IPS DF 19.7 (cell line): Measurements from ENCODE around the gene FCHO1.
"Not testable (repeated sequence)": the region's sequence is repeated elsewhere in the genome, so short reads cannot be mapped to it uniquely, and the experiment has no call there.

Experiments used
- DNase-seq: peaks from one replicate; pipeline ENCODE4 v3.0.0-alpha.2; 2013; ENCODE audit warnings: low read depth, low spot score

FCHO1 gene

GRCh38 chr19:17795495-17795856 lies 44.2 kb downstream of the FCHO1 start:
- no peak for DNase-seq

- no peak for DNase-seq
These were observed 44.9 kb downstream of the FCHO1 start for GRCh38 chr19:17796013-17796837.

- no peak for DNase-seq
These were observed 45.7 kb downstream of the FCHO1 start for GRCh38 chr19:17796838-17797423.

- no peak for DNase-seq
These were observed 46.3 kb downstream of the FCHO1 start for GRCh38 chr19:17797424-17798201.

- DNase-seq = not testable (repeated sequence)
These were observed 47.3 kb downstream of the FCHO1 start for GRCh38 chr19:17798599-17798998.

GRCh38 chr19:17802137-17802858 lies 51.0 kb downstream of the FCHO1 start:
- no peak for DNase-seq

- no peak for DNase-seq
These were observed 52.1 kb downstream of the FCHO1 start for GRCh38 chr19:17803264-17803896.

- no peak for DNase-seq
These were observed 54.1 kb downstream of the FCHO1 start for GRCh38 chr19:17805427-17805826.

- DNase-seq = no peak
These were observed 55.7 kb downstream of the FCHO1 start for GRCh38 chr19:17806945-17807344.

GRCh38 chr19:17807731-17808316 lies 56.5 kb downstream of the FCHO1 start:
- DNase-seq = no peak

GRCh38 chr19:17811103-17811502 lies 59.8 kb downstream of the FCHO1 start:
- DNase-seq = no peak

- DNase-seq = no peak
These were observed 60.4 kb downstream of the FCHO1 start for GRCh38 chr19:17811681-17812080.

- no peak for DNase-seq
These were observed 60.8 kb downstream of the FCHO1 start for GRCh38 chr19:17812099-17812498.

GRCh38 chr19:17817668-17818363 lies 66.5 kb downstream of the FCHO1 start:
- DNase-seq = no peak

GRCh38 chr19:17821190-17821589 lies 69.9 kb downstream of the FCHO1 start, which contains the start of gene INSL3:
Gene INSL3 (minus strand): TSS chr19:17821519. CDS start chr19:17821506, 13 bp downstream.
- DNase-seq = no peak

- DNase-seq = no peak
These were observed 73.1 kb downstream of the FCHO1 start for GRCh38 chr19:17824339-17824738.

GRCh38 chr19:17826508-17827056 lies 75.3 kb downstream of the FCHO1 start:
- no peak for DNase-seq

GRCh38 chr19:17829855-17830566 lies 78.7 kb downstream of the FCHO1 start:
- DNase-seq = peak; percentile 72
